Activated CD8-positive, alpha-beta memory T cell treated with anti-CD3 and anti-CD28 coated beads for 48 hours (primary cell): ENCODE data around the gene TRAPPC10.
"Not testable (repeated sequence)": the region's sequence is repeated elsewhere in the genome, so short reads cannot be mapped to it uniquely, and the experiment has no call there.

Source experiments
- DNase-seq, 3 experiments: peaks; one replicate each; pipeline ENCODE4 v3.0.0-alpha.2; 2020; ENCODE audit warnings: low read depth in 2 of 3, low spot score in 2 of 3

The TRAPPC10 gene

GRCh38 chr21:44086636-44087425 is 74.7 kb downstream of the TRAPPC10 start:
- DNase-seq, result no peak

- no peak for DNase-seq
Measured at GRCh38 chr21:44087426-44088400, 75.6 kb downstream of the TRAPPC10 start.

GRCh38 chr21:44088401-44088780 is 76.3 kb downstream of the TRAPPC10 start:
- no peak for DNase-seq

- no peak for DNase-seq
Measured at GRCh38 chr21:44089001-44089911, 77.1 kb downstream of the TRAPPC10 start.

- no peak for DNase-seq
Measured at GRCh38 chr21:44090325-44090724, 78.2 kb downstream of the TRAPPC10 start.

GRCh38 chr21:44092211-44092610 is 80.1 kb downstream of the TRAPPC10 start:
- no peak for DNase-seq

- no peak for DNase-seq
Measured at GRCh38 chr21:44093761-44094160, 81.7 kb downstream of the TRAPPC10 start.

GRCh38 chr21:44094832-44095231 is 82.7 kb downstream of the TRAPPC10 start:
- DNase-seq, result no peak

- DNase-seq, result not testable (repeated sequence)
Measured at GRCh38 chr21:44098507-44098906, 86.4 kb downstream of the TRAPPC10 start.

GRCh38 chr21:44098964-44099363 is 86.9 kb downstream of the TRAPPC10 start:
- DNase-seq, result not testable (repeated sequence)

- DNase-seq, result peak in 1 of 3 experiments; percentile 51
Measured at GRCh38 chr21:44107026-44107501, 95.0 kb downstream of the TRAPPC10 start, which contains the start of gene PWP2. Gene PWP2, plus strand, starts transcription at chr21:44107399. Its CDS starts 18 bp downstream, at chr21:44107417.

- DNase-seq, result not testable (repeated sequence)
Measured at GRCh38 chr21:44107589-44107988, 95.5 kb downstream of the TRAPPC10 start.

- DNase-seq, result not testable (repeated sequence)
Measured at GRCh38 chr21:44113702-44114371, 101.7 kb downstream of the TRAPPC10 start.

GRCh38 chr21:44122131-44122530 is 110.0 kb downstream of the TRAPPC10 start:
- not testable (repeated sequence) for DNase-seq

- DNase-seq, result not testable (repeated sequence)
Measured at GRCh38 chr21:44127827-44128226, 115.7 kb downstream of the TRAPPC10 start.

GRCh38 chr21:44133715-44134057 is 121.6 kb downstream of the TRAPPC10 start:
- DNase-seq, result not testable (repeated sequence)

- DNase-seq, result not testable (repeated sequence)
Measured at GRCh38 chr21:44134732-44135131, 122.6 kb downstream of the TRAPPC10 start.

GRCh38 chr21:44138039-44138438 is 125.9 kb downstream of the TRAPPC10 start:
- DNase-seq, result not testable (repeated sequence)

GRCh38 chr21:44139787-44140551 is 127.9 kb downstream of the TRAPPC10 start:
- not testable (repeated sequence) for DNase-seq
